ENCODE measurements around the gene PLIN5. TPM values are rescaled to one million over a fixed set of nuclear protein-coding genes. Genes with fewer than 3 reads are reported as not detected.

Gene PLIN5
- total RNA-seq, 2 donors from 2014 or later = 72.9 to 132 TPM

DNA sequence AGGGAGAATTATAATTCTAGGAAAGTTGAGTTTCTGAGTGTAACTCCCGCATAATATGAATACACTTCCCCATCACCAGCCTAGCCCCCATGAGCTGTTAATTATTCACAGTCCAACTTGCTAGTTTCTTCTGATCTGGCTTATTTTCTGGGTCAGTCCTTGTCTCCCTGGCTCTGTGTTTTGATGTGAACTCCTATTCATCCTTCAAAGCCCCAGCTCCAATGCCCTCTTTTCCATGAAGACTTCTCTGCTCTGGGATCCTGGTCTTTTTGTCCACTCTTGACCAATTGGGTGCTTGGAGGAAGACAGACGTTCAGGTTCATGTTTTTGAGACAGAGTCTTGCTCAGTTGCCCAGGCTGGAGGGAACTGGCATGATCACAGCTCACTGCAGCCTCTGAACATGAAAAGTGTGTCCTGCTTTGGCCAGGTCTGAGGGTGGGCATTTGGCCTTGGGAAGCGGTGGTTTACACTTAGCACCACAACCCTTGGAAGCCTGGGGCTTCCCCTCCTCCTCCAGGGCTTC is 4.2 kb upstream of the PLIN5 start:
- intact Hi-C loops (cut with DNase I) = no loop called here
- WGBS, 2 donors = 57 to 91% methylated on average over 2 to 3 of the region's 3 CpGs
- no peak for ATAC-seq

DNA sequence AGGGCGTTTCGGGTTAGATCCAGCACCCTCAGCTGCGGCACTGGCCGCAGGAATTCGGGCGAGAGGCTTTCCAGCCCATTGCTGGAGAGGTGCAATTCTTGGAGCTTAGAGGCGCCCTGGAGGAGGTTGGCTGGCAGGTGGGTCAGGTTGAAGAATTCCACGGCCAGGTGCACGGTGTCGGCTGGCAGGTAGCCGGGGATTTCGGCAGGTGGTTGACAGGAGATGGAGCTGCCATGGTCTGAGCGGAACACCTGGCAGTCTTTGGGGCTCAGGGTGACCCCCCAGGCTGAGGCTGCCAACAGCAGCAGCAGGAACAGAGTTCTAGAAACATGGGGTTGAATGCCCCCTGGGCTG is 3.6 kb upstream of the PLIN5 start:
- H3K27me3 ChIP-seq = no peaks in the 10 kb centered on the region
- H3K27ac ChIP-seq = peak overlapping the region in 3 of 4 donors; percentile 82 to 90 (median 88)
- peaks cover 80% of the 10 kb centered on the region for H3K4me1 ChIP-seq
- TF ChIP-seq CTCF (IDR thresholded peaks at IDR 0.05) = no peak
- TF ChIP-seq POLR2A (IDR thresholded peaks at IDR 0.05) = no peak
- H3K9me3 ChIP-seq = no peaks in the 10 kb centered on the region
- 40 to 84% methylated on average over 1 to 13 of the region's 13 CpGs for WGBS, 2 donors
- no peak overlapping the region for H3K4me3 ChIP-seq
- intact Hi-C loops (cut with DNase I) = no loop called here
- DNase-seq (peak in 1 of 4 donors; percentile 40), ATAC-seq (no peak)
- no peaks in the 10 kb centered on the region for H3K36me3 ChIP-seq (replicated peaks in 1 of 2; ENCODE audit: insufficient read depth in 1 of 2, low read depth in 2 of 2)

More for the DNA sequence above, 4.2 kb upstream of the PLIN5 start:
- TF ChIP-seq CTCF (IDR thresholded peaks at IDR 0.05) (no peak), POLR2A (IDR thresholded peaks at IDR 0.05) (no peak)
- H3K36me3 ChIP-seq (replicated peaks in 1 of 2; ENCODE audit: insufficient read depth in 1 of 2, low read depth in 2 of 2) = no peaks in the 10 kb centered on the region
- peak overlapping the region; percentile 57 to 90 (median 85) for H3K27ac ChIP-seq
- no peaks in the 10 kb centered on the region for H3K27me3 ChIP-seq
- no peaks in the 10 kb centered on the region for H3K9me3 ChIP-seq
- H3K4me1 ChIP-seq = peaks cover 74% of the 10 kb centered on the region
- no peak for DNase-seq
- no peak overlapping the region for H3K4me3 ChIP-seq

- Histone ChIP-seq H3K4me3 (no peak overlapping the region), H3K9me3 (no peaks in the 10 kb centered on the region), H3K4me1 (peaks cover 81% of the 10 kb centered on the region), H3K27ac (peak overlapping the region in 3 of 4 donors; percentile 82 to 90 (median 88)), H3K36me3 (replicated peaks in 1 of 2; ENCODE audit: insufficient read depth in 1 of 2, low read depth in 2 of 2) (no peaks in the 10 kb centered on the region), H3K27me3 (no peaks in the 10 kb centered on the region)
- WGBS, 2 donors = 83 to 84% methylated on average over 11 to 27 of the region's 27 CpGs
- no peak for TF ChIP-seq CTCF (IDR thresholded peaks at IDR 0.05)
- DNase-seq = no peak
- intact Hi-C loops (cut with DNase I) = no loop called here
- no peak for ATAC-seq
Observed at GRCh38 chr19:4537953-4538600, 3.1 kb upstream of the PLIN5 start.

DNA sequence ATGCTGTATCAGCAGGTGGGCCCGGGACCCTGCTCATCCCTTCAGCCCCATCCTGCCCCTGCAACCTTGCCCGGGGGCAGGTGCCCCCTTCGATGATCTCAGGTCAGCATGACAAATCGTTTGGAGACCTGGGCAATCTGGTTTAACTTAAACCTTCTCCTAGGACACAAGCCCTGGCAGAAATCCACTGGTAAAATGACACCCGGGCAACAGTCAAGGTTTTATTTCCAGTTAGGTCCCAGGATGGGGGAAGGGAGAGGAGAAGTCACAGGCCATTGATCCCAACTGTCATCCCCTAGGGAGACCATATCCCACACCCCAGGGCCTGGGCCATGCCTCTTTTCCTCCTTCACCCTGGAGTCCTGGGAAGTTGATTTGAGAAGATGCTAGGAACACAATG is 1.8 kb upstream of the PLIN5 start:
- intact Hi-C loops (cut with DNase I) = no loop called here
- 13 to 17% methylated on average over 4 to 5 of the region's 5 CpGs for WGBS, 2 donors
- DNase-seq (peak in 3 of 4 donors; percentile 54 to 58 (median 56)), ATAC-seq (no peak)
- Histone ChIP-seq H3K36me3 (replicated peaks in 1 of 2; ENCODE audit: insufficient read depth in 1 of 2, low read depth in 2 of 2) (no peaks in the 10 kb centered on the region), H3K9me3 (no peaks in the 10 kb centered on the region), H3K27me3 (no peaks in the 10 kb centered on the region), H3K4me1 (peaks cover 86% of the 10 kb centered on the region), H3K27ac (peak overlapping the region in 3 of 4 donors; percentile 82 to 90 (median 88)), H3K4me3 (no peak overlapping the region)
- TF ChIP-seq CTCF (IDR thresholded peaks at IDR 0.05) (no peak), POLR2A (IDR thresholded peaks at IDR 0.05) (no peak)
